ENCODE results near the gene KLF7. TPM values are rescaled to one million over a fixed set of nuclear protein-coding genes. Genes with fewer than 3 reads are reported as not detected.

The KLF7 gene
- total RNA-seq, 1 donor = 31.1 TPM

DNA sequence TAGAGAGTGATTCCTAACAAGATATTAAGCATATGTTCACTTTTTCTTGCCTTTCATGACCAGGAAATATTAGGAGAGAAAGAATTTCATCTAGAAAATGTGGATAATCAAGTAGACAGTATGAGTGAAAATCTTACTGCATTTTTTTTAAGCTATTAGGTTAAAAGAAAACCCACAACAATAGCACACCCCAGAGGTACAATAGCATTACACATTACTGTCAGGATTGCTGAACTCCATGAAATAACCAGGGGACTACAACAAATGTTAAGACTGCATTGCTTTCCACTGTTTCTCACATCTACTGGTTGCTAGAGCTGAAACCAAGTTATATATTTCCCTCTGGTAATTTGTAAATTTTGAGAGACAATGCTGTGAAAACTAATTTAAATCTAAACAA is 33.7 kb downstream of the KLF7 start:
- H3K36me3 ChIP-seq (ENCODE audit: insufficient read depth, low read length) = no peaks in the 10 kb centered on the region

DNA sequence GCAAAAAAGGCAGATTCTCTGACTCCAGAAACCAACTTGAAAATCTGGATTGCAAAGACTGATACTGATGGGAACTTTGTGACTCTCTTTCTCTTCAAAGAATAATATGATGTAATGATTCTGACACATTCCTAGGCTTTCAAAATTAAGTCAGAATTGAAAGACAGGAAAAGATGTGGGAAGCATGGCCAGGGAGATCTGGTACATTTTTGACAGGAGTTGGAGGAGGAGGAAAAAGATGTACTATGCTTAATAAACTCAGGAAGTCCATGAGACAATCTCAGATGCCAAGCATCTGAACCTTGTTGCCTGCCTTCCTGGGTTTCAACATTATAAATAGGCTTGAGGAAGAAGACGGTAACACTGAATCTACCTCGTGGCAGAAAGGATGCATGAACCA is 34.2 kb downstream of the KLF7 start:
- Histone ChIP-seq H2AFZ (ENCODE audit: low read length) (no peak overlapping the region), H3K27me3 (ENCODE audit: insufficient read depth, low read length) (no peaks in the 10 kb centered on the region), H3K36me3 (ENCODE audit: insufficient read depth, low read length) (no peaks in the 10 kb centered on the region), H3K27ac (ENCODE audit: low read depth, low read length) (no peak overlapping the region), H4K20me1 (ENCODE audit: insufficient read depth, low read length) (peaks cover 67% of the 10 kb centered on the region), H3K4me1 (ENCODE audit: insufficient read depth, low read length) (peaks cover 38% of the 10 kb centered on the region), H3K9me3 (ENCODE audit: low read depth, low read length) (no peaks in the 10 kb centered on the region), H3K79me2 (ENCODE audit: insufficient read depth, low read length) (peaks cover 98% of the 10 kb centered on the region), H3K4me3 (ENCODE audit: insufficient read depth, low read length) (no peak overlapping the region), H3K4me2 (ENCODE audit: insufficient read depth, low read length) (no peak overlapping the region)
- no peak for DNase-seq (ENCODE audit: insufficient read length, low spot score, missing footprints)
- TF ChIP-seq, protein P1, sequence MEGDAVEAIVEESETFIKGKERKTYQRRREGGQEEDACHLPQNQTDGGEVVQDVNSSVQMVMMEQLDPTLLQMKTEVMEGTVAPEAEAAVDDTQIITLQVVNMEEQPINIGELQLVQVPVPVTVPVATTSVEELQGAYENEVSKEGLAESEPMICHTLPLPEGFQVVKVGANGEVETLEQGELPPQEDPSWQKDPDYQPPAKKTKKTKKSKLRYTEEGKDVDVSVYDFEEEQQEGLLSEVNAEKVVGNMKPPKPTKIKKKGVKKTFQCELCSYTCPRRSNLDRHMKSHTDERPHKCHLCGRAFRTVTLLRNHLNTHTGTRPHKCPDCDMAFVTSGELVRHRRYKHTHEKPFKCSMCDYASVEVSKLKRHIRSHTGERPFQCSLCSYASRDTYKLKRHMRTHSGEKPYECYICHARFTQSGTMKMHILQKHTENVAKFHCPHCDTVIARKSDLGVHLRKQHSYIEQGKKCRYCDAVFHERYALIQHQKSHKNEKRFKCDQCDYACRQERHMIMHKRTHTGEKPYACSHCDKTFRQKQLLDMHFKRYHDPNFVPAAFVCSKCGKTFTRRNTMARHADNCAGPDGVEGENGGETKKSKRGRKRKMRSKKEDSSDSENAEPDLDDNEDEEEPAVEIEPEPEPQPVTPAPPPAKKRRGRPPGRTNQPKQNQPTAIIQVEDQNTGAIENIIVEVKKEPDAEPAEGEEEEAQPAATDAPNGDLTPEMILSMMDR (IDR thresholded peaks at IDR 0.05; ENCODE audit: extremely low read depth, low read depth, low read length) = no peak

More for the DNA sequence above, 33.7 kb downstream of the KLF7 start:
- H3K79me2 ChIP-seq (ENCODE audit: insufficient read depth, low read length) = peaks cover 98% of the 10 kb centered on the region
- peaks cover 66% of the 10 kb centered on the region for H4K20me1 ChIP-seq (ENCODE audit: insufficient read depth, low read length)
- H2AFZ ChIP-seq (ENCODE audit: low read length) = no peak overlapping the region
- H3K27ac ChIP-seq (ENCODE audit: low read depth, low read length) = no peak overlapping the region
- H3K4me3 ChIP-seq (ENCODE audit: insufficient read depth, low read length) = no peak overlapping the region
- no peaks in the 10 kb centered on the region for H3K27me3 ChIP-seq (ENCODE audit: insufficient read depth, low read length)
- H3K4me2 ChIP-seq (ENCODE audit: insufficient read depth, low read length) = no peak overlapping the region
- peaks cover 39% of the 10 kb centered on the region for H3K4me1 ChIP-seq (ENCODE audit: insufficient read depth, low read length)
- no peak for DNase-seq (ENCODE audit: insufficient read length, low spot score, missing footprints)
- H3K9me3 ChIP-seq (ENCODE audit: low read depth, low read length) = no peaks in the 10 kb centered on the region
- TF ChIP-seq, protein P1 (IDR thresholded peaks at IDR 0.05; ENCODE audit: extremely low read depth, low read depth, low read length) = no peak

DNA sequence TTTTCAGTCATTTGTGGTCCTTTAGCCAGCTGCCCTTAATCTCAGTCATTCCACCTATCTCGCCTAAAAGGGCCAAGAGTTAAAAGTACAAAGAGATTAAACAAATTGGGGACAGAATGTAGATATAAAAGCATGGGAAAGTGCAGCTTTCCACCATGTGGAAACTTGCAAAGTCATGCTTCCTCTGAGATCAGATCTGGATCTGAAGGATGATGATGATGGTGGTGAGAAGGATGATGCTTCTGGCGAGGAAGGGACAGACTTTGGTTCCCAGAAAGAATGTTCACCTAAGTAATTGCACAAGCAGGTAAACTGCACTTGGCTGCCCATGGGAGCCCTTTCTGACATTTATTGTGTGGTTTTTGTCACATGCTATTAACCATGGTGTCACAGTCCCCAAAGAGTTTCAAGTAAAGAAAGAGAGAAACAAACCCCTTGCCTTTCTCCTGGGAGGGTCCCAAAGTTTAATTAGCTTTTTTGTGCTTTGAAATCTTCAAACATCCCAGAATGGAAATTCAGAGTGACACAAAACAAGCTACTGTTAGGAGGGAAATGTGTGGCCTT is 34.7 kb downstream of the KLF7 start:
- H3K4me2 ChIP-seq (ENCODE audit: insufficient read depth, low read length) = no peak overlapping the region
- no peak overlapping the region for H3K4me3 ChIP-seq (ENCODE audit: insufficient read depth, low read length)
- peaks cover 35% of the 10 kb centered on the region for H3K4me1 ChIP-seq (ENCODE audit: insufficient read depth, low read length)
- H3K27ac ChIP-seq (ENCODE audit: low read depth, low read length) = no peak overlapping the region
- DNase-seq (ENCODE audit: insufficient read length, low spot score, missing footprints) = no peak
- no peak overlapping the region for H2AFZ ChIP-seq (ENCODE audit: low read length)
- H3K36me3 ChIP-seq (ENCODE audit: insufficient read depth, low read length) = no peaks in the 10 kb centered on the region
- TF ChIP-seq, protein P1 (IDR thresholded peaks at IDR 0.05; ENCODE audit: extremely low read depth, low read depth, low read length) = no peak
- H4K20me1 ChIP-seq (ENCODE audit: insufficient read depth, low read length) = peaks cover 67% of the 10 kb centered on the region
- H3K27me3 ChIP-seq (ENCODE audit: insufficient read depth, low read length) = no peaks in the 10 kb centered on the region
- H3K79me2 ChIP-seq (ENCODE audit: insufficient read depth, low read length) = peaks cover 98% of the 10 kb centered on the region
- H3K9me3 ChIP-seq (ENCODE audit: low read depth, low read length) = no peaks in the 10 kb centered on the region

DNA sequence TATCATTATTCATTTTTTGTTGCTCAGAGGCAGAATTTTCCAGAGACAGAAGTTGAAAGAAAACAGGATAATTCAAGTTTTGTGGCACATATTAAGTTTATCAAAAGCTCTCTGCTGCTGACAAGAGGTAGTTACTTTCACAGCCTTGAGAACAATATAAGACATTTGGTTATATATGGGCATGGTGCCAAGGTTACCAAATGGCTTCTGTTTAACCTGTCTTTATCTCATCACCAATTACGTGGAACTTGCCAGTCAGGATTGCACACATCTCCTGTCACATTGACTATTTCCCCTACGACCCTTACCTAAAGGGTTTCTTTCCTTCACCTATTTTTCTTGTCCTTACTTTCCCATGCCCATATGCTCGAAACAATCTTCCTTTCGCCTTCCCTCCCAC is 35.9 kb downstream of the KLF7 start:
- Histone ChIP-seq H3K27me3 (ENCODE audit: insufficient read depth, low read length) (no peaks in the 10 kb centered on the region), H3K4me3 (ENCODE audit: insufficient read depth, low read length) (no peak overlapping the region), H3K9me3 (ENCODE audit: low read depth, low read length) (no peaks in the 10 kb centered on the region), H3K4me2 (ENCODE audit: insufficient read depth, low read length) (no peak overlapping the region), H3K4me1 (ENCODE audit: insufficient read depth, low read length) (peaks cover 23% of the 10 kb centered on the region), H2AFZ (ENCODE audit: low read length) (no peak overlapping the region), H3K27ac (ENCODE audit: low read depth, low read length) (no peak overlapping the region), H3K79me2 (ENCODE audit: insufficient read depth, low read length) (peaks cover 98% of the 10 kb centered on the region), H4K20me1 (ENCODE audit: insufficient read depth, low read length) (peaks cover 67% of the 10 kb centered on the region), H3K36me3 (ENCODE audit: insufficient read depth, low read length) (no peaks in the 10 kb centered on the region)
- TF ChIP-seq, protein P1 (IDR thresholded peaks at IDR 0.05; ENCODE audit: extremely low read depth, low read depth, low read length) = no peak
- DNase-seq (ENCODE audit: insufficient read length, low spot score, missing footprints) = no peak

All from osteoblast (primary cell).